Suprapubic skin (tissue), 4 donors: ENCODE measurements around the gene CTBP2. TPM values are rescaled to one million over a fixed set of nuclear protein-coding genes. Genes with fewer than 3 reads are reported as not detected.

Experiments used
- DNase-seq, 2 donors: peaks; one replicate each; pipeline ENCODE4 v3.0.0-alpha.2; 2019; ENCODE audit warnings: low spot score in 2 of 2
- H3K27ac ChIP-seq: fragments of 200-600 bp; sonication (generic); one replicate; pipeline ENCODE4 v1.5.1; 2019
- H3K27me3 ChIP-seq: fragments of 200-600 bp; sonication (generic); one replicate; pipeline ENCODE4 v1.5.1; 2019
- H3K36me3 ChIP-seq: fragments of 200-600 bp; sonication (generic); one replicate; pipeline ENCODE4 v1.5.1; 2019
- H3K4me1 ChIP-seq: fragments of 200-600 bp; sonication (generic); one replicate; pipeline ENCODE4 v1.5.1; 2019
- H3K4me3 ChIP-seq: fragments of 200-600 bp; sonication (generic); one replicate; pipeline ENCODE4 v1.5.1; 2019; ENCODE audit warnings: mild to moderate bottlenecking
- H3K9me3 ChIP-seq: fragments of 200-600 bp; sonication (generic); one replicate; pipeline ENCODE4 v1.5.1; 2019
- CTCF ChIP-seq, 2 donors: fragments of 200-600 bp in 1 of 2; fragments of 450-650 bp in 1 of 2; sonication (generic) in 1 of 2; IDR thresholded peaks; one replicate each; pipeline ENCODE4 v1.5.1; 2016 to 2019; ENCODE audit warnings: antibody characterized with exemption in 2 of 2, mild to moderate bottlenecking in 1 of 2, moderate library complexity in 1 of 2
- EP300 ChIP-seq: sonication (generic); formaldehyde crosslinking; IDR thresholded peaks from one replicate; pipeline ENCODE4 v1.6.1; 2017; ENCODE audit warnings: antibody characterized with exemption
- POLR2A ChIP-seq, 2 donors: fragments of 450-650 bp; IDR thresholded peaks; one replicate each; pipeline ENCODE4 v1.6.1; 2017; ENCODE audit warnings: antibody characterized with exemption in 2 of 2, mild to moderate bottlenecking in 2 of 2, moderate library complexity in 2 of 2
- POLR2AphosphoS5 ChIP-seq, 3 donors: sonication (generic); formaldehyde crosslinking; IDR thresholded peaks; one replicate each; pipeline ENCODE4 v1.6.1; 2017; ENCODE audit warnings: antibody characterized with exemption in 3 of 3
- WGBS: methylation state at CpG from one replicate; pipeline ENCODE4 v1.1.5; 2018; 5-methylcytosine and 5-hydroxymethylcytosine counted together
- total RNA-seq, 4 donors: library from RNA; depleted of rRNA; stranded (reverse); fragments of >200 nt; gene quantifications; one replicate each; pipeline ENCODE4 v1.1.0, GENCODE V29; 2016

The CTBP2 gene
- total RNA-seq, 4 donors from 2014 or later, result 19.7 to 45.7 (median 29.4) TPM

- peak in 1 of 2 donors; percentile 57 for DNase-seq
Measured at GRCh38 chr10:125116041-125116649, 44.2 kb downstream of the CTBP2 start.

GRCh38 chr10:125115409-125115808, 45.0 kb downstream of the CTBP2 start:
- H3K27ac ChIP-seq, result no peak overlapping the region
- peak in 1 of 2 donors; percentile 39 for DNase-seq
- no peak overlapping the region for H3K4me3 ChIP-seq
- WGBS, result 95% methylated on average over 4 of the region's 5 CpGs
- H3K9me3 ChIP-seq, result no peaks in the 10 kb centered on the region
- H3K27me3 ChIP-seq, result no peaks in the 10 kb centered on the region
- peaks cover 54% of the 10 kb centered on the region for H3K4me1 ChIP-seq
- TF ChIP-seq CTCF (IDR thresholded peaks at IDR 0.05) (no peak), EP300 (no peak)
- no peaks in the 10 kb centered on the region for H3K36me3 ChIP-seq

More at GRCh38 chr10:125116041-125116649, 44.2 kb downstream of the CTBP2 start:
- Histone ChIP-seq H3K27ac (no peak overlapping the region), H3K4me1 (peaks cover 57% of the 10 kb centered on the region), H3K4me3 (no peak overlapping the region), H3K9me3 (no peaks in the 10 kb centered on the region), H3K27me3 (no peaks in the 10 kb centered on the region), H3K36me3 (no peaks in the 10 kb centered on the region)
- TF ChIP-seq CTCF (IDR thresholded peaks at IDR 0.05), result no peak
- no peak for TF ChIP-seq POLR2A (IDR thresholded peaks at IDR 0.05)
- no peak for TF ChIP-seq EP300
- no peak for TF ChIP-seq POLR2AphosphoS5 (IDR thresholded peaks at IDR 0.05)
- 96% methylated on average over 8 of the region's 16 CpGs for WGBS

- Histone ChIP-seq H3K4me3 (no peak overlapping the region), H3K36me3 (no peaks in the 10 kb centered on the region), H3K27ac (no peak overlapping the region), H3K9me3 (no peaks in the 10 kb centered on the region), H3K4me1 (peaks cover 51% of the 10 kb centered on the region), H3K27me3 (no peaks in the 10 kb centered on the region)
- peak in 1 of 2 donors; percentile 36 for DNase-seq
- WGBS, result 85% methylated on average over 16 of the region's 16 CpGs
- TF ChIP-seq POLR2AphosphoS5 (IDR thresholded peaks at IDR 0.05) (no peak), POLR2A (IDR thresholded peaks at IDR 0.05) (no peak), EP300 (no peak), CTCF (IDR thresholded peaks at IDR 0.05) (no peak)
Measured at GRCh38 chr10:125114761-125115391, 45.5 kb downstream of the CTBP2 start.

GRCh38 chr10:125113691-125114371, 46.5 kb downstream of the CTBP2 start:
- H3K27ac ChIP-seq, result no peak overlapping the region
- no peak overlapping the region for H3K4me3 ChIP-seq

More at GRCh38 chr10:125113691-125114371, 46.5 kb downstream of the CTBP2 start:
- Histone ChIP-seq H3K27me3 (no peaks in the 10 kb centered on the region), H3K4me1 (peaks cover 45% of the 10 kb centered on the region), H3K9me3 (no peaks in the 10 kb centered on the region), H3K36me3 (peaks cover 7% of the 10 kb centered on the region)
- peak in 1 of 2 donors; percentile 38 for DNase-seq
- TF ChIP-seq POLR2AphosphoS5 (IDR thresholded peaks at IDR 0.05) (no peak), POLR2A (IDR thresholded peaks at IDR 0.05) (no peak), EP300 (no peak), CTCF (IDR thresholded peaks at IDR 0.05) (no peak)
- 26% methylated on average over 20 of the region's 20 CpGs for WGBS
